ENCODE results near the gene TMEM183A.

DNA sequence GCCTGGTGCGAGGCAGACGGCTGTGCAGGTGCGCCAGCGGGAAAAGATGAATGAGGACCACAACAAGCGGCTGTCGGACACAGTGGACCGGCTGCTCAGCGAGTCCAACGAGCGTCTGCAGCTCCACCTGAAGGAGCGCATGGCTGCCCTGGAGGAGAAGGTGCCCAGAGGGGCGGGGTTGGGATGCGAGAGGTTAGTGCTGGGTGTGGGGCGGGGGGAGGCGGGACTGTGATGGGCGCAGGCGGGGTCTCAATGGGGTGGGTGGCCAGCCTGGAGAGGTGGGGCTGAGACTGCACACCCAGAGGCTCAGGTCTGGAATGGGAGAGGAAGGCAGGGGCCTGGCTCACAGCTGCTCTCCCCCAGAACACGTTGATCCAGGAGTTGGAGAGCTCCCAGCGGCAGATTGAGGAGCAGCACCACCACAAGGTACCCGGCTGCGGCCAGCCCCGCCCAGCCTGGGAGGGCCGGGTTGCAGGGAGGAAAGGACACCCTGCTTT is 41.4 kb downstream of the TMEM183A start:
- TF ChIP-seq, protein P1, sequence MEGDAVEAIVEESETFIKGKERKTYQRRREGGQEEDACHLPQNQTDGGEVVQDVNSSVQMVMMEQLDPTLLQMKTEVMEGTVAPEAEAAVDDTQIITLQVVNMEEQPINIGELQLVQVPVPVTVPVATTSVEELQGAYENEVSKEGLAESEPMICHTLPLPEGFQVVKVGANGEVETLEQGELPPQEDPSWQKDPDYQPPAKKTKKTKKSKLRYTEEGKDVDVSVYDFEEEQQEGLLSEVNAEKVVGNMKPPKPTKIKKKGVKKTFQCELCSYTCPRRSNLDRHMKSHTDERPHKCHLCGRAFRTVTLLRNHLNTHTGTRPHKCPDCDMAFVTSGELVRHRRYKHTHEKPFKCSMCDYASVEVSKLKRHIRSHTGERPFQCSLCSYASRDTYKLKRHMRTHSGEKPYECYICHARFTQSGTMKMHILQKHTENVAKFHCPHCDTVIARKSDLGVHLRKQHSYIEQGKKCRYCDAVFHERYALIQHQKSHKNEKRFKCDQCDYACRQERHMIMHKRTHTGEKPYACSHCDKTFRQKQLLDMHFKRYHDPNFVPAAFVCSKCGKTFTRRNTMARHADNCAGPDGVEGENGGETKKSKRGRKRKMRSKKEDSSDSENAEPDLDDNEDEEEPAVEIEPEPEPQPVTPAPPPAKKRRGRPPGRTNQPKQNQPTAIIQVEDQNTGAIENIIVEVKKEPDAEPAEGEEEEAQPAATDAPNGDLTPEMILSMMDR (IDR thresholded peaks at IDR 0.05) = no peak
- TF ChIP-seq EP300 (IDR thresholded peaks at IDR 0.05) (no peak), POLR2A (IDR thresholded peaks at IDR 0.05) (no peak)
